Lung (tissue), 12 donors: ENCODE data around the gene EXOC3L2. TPM values are rescaled to one million over a fixed set of nuclear protein-coding genes. Genes with fewer than 3 reads are reported as not detected.
A peak's percentile ranks its signal among the peaks of the same experiment; 100 is the strongest.

Source experiments
- ATAC-seq: fragments of 200-7000 bp; cut with Tn5 transposase; one replicate; pipeline ENCODE4 v1.9.1; 2020; ENCODE audit warnings: moderate number of reproducible peaks; ENCODE audit not compliant: insufficient read depth, low FRiP score
- DNase-seq, 3 donors: peaks; one replicate each; pipeline ENCODE4 v3.0.0-alpha.2; 2013 to 2017
- H3K27ac ChIP-seq, 2 donors: one replicate each; pipeline ENCODE4 v1.5.1; 2013; ENCODE audit warnings: mild to moderate bottlenecking in 2 of 2, moderate library complexity in 2 of 2, control low read depth in 1 of 2, inconsistent platforms in 1 of 2, low read depth in 1 of 2, low read length in 1 of 2
- H3K27me3 ChIP-seq, 3 donors: one replicate each; pipeline ENCODE4 v1.5.1; 2013; ENCODE audit warnings: low read length in 2 of 3; ENCODE audit not compliant: control insufficient read depth in 3 of 3, insufficient read depth in 3 of 3
- H3K36me3 ChIP-seq, 4 donors: one replicate each; pipeline ENCODE4 v1.5.1; 2013; ENCODE audit warnings: low read length in 4 of 4, mild to moderate bottlenecking in 1 of 4, moderate library complexity in 1 of 4; ENCODE audit not compliant: control insufficient read depth in 4 of 4, insufficient read depth in 4 of 4
- H3K4me1 ChIP-seq, 5 donors: one replicate each; pipeline ENCODE4 v1.5.1; 2013; ENCODE audit warnings: low read length in 5 of 5, mild to moderate bottlenecking in 2 of 5, moderate library complexity in 1 of 5; ENCODE audit not compliant: control insufficient read depth in 5 of 5, insufficient read depth in 5 of 5
- H3K4me3 ChIP-seq: one replicate; pipeline ENCODE4 v1.5.1; 2013; ENCODE audit warnings: mild to moderate bottlenecking, control low read depth, moderate library complexity
- H3K9ac ChIP-seq, 2 donors: one replicate each; pipeline ENCODE4 v1.5.1; 2013; ENCODE audit warnings: low read length in 2 of 2, control low read depth in 1 of 2; ENCODE audit not compliant: insufficient read depth in 1 of 2
- H3K9me3 ChIP-seq, 4 donors: one replicate each; pipeline ENCODE4 v1.5.1; 2013; ENCODE audit warnings: low read length in 3 of 4, mild to moderate bottlenecking in 1 of 4, moderate library complexity in 1 of 4; ENCODE audit not compliant: control insufficient read depth in 4 of 4, insufficient read depth in 3 of 4
- CTCF ChIP-seq: IDR thresholded peaks from 2 replicates; pipeline ENCODE4 v1.5.1; 2012; ENCODE audit warnings: mild to moderate bottlenecking; ENCODE audit errors: control extremely low read depth, extremely low read depth
- WGBS, 2 donors: extraction: QIAGEN DNeasy Blood & Tissue Kit; methylation state at CpG; one replicate each; pipeline ENCODE4 v1.1.7; 2013; 5-methylcytosine and 5-hydroxymethylcytosine counted together
- polyA plus RNA-seq, 2 donors: library from polyadenylated mRNA; stranded (reverse); fragments of 200-250 nt; gene quantifications; one replicate each; pipeline ENCODE4 v1.2.1, GENCODE V29; 2013
- total RNA-seq, 2 donors: library from RNA; depleted of rRNA in 1 of 2; stranded (reverse); fragments of >200 nt in 1 of 2; gene quantifications; one replicate each; pipeline ENCODE4 v1.2.1, GENCODE V29; 2014 to 2021
- donor health status: control.
- donor health status: control.
- donor health status: Bipolar disorder and iron deficiency.
- donor health status: healthy.
- donor health status: DM: yes; HTN: yes; CAD: no.

EXOC3L2 gene
- total and polyA plus RNA-seq, 4 donors = 1.7 to 2.8 (median 2.4) TPM

DNA sequence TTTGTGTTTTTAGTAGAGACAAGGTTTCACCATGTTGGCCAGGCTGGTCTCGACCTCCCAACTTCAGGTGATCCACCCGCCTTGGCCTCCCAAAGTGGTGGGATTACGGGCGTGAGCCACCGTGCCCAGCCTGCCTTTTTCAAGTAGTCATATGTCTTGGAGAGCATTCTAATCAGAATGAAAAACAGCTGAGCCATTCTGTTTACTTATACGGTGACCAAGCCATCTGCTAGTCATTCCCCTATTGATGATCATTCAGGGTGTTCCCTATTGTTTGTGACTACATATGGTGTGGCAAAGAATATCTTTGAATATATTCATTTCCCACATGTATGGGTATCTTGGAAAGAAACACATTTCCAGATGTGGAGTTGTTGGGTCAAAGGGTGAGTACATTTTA is 49.4 kb downstream of the EXOC3L2 start:
- no peak for TF ChIP-seq CTCF

GRCh38 chr19:45191375-45191774 is 53.8 kb downstream of the EXOC3L2 start:
- ATAC-seq (no peak), DNase-seq (no peak)
- H3K27me3 ChIP-seq = no peaks in the 10 kb centered on the region
- 93 to 98% methylated on average over 4 of the region's 4 CpGs for WGBS, 2 donors
- no peak overlapping the region for H3K4me3 ChIP-seq
- TF ChIP-seq CTCF = no peak
- H3K36me3 ChIP-seq = no peaks in the 10 kb centered on the region
- no peak overlapping the region for H3K27ac ChIP-seq
- H3K4me1 ChIP-seq = no peaks in the 10 kb centered on the region
- H3K9me3 ChIP-seq = no peaks in the 10 kb centered on the region
- no peak overlapping the region for H3K9ac ChIP-seq

More for the DNA sequence above, 49.4 kb downstream of the EXOC3L2 start:
- DNase-seq (no peak), ATAC-seq (no peak)
- no peaks in the 10 kb centered on the region for H3K4me1 ChIP-seq
- H3K27me3 ChIP-seq = no peaks in the 10 kb centered on the region
- H3K27ac ChIP-seq = no peak overlapping the region
- no peak overlapping the region for H3K4me3 ChIP-seq
- WGBS, 2 donors = 86 to 94% methylated on average over 6 of the region's 6 CpGs
- H3K36me3 ChIP-seq = no peaks in the 10 kb centered on the region
- H3K9me3 ChIP-seq = no peaks in the 10 kb centered on the region
- no peak overlapping the region for H3K9ac ChIP-seq

DNA sequence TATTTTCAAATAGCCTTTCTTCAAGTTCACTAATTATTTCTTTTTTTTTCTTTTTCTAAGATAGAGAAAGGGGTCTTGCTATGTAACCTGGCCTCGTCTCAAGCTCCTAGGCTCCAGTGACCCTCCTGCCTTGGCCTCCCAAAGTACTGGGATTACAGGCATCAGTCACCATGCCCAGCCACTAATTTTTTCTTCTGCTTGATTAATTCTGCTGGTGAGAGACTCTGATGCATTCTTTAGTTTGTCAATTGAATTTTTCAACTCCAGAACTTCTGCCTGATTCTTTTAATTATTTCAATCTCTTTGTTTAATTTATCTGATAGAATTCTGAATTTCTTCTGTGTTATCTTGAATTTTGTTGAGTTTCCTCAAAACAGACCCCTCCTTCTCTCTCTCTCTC is 55.2 kb downstream of the EXOC3L2 start:
- Histone ChIP-seq H3K36me3 (no peaks in the 10 kb centered on the region), H3K9ac (no peak overlapping the region), H3K4me3 (no peak overlapping the region), H3K27me3 (no peaks in the 10 kb centered on the region), H3K9me3 (no peaks in the 10 kb centered on the region), H3K4me1 (no peaks in the 10 kb centered on the region), H3K27ac (no peak overlapping the region)
- TF ChIP-seq CTCF = no peak
- DNase-seq (no peak), ATAC-seq (no peak)
- WGBS, 2 donors = 91 to 93% methylated on average over 1 of the region's 1 CpG

GRCh38 chr19:45187421-45188100 is 57.6 kb downstream of the EXOC3L2 start:
- Histone ChIP-seq H3K27ac (no peak overlapping the region), H3K4me3 (no peak overlapping the region), H3K27me3 (no peaks in the 10 kb centered on the region), H3K4me1 (no peaks in the 10 kb centered on the region), H3K36me3 (no peaks in the 10 kb centered on the region), H3K9ac (no peak overlapping the region), H3K9me3 (no peaks in the 10 kb centered on the region)
- TF ChIP-seq CTCF = no peak
- 42 to 43% methylated on average over 12 of the region's 12 CpGs for WGBS, 2 donors
- ATAC-seq (no peak), DNase-seq (peak in 1 of 3 donors; percentile 32)
